Central memory CD8-positive, alpha-beta T cell (primary cell): Measurements from ENCODE around the gene TRIM72.
"Not testable (repeated sequence)": the region's sequence is repeated elsewhere in the genome, so short reads cannot be mapped to it uniquely, and the experiment has no call there.

Experiments used
- ATAC-seq: fragments of 150-1000 bp; cut with Tn5 transposase; replicated peaks from 2 replicates; pipeline ENCODE4 v1.10.0; 2022; ENCODE audit warnings: mild to moderate bottlenecking, moderate FRiP score, moderate number of reproducible peaks; ENCODE audit not compliant: poor library complexity, severe bottlenecking; ENCODE audit errors: extremely low read depth
- DNase-seq, 2 donors: peaks; one replicate each; pipeline ENCODE4 v3.0.0; 2021; ENCODE audit warnings: low spot score in 2 of 2
- H3K27ac Mint-ChIP-seq: one replicate; pipeline ENCODE4 v1.8.0; 2022; ENCODE audit warnings: low read depth, mild to moderate bottlenecking, moderate library complexity, mixed read lengths
- H3K27me3 Mint-ChIP-seq: one replicate; pipeline ENCODE4 v1.8.0; 2022; ENCODE audit warnings: mixed read lengths
- H3K36me3 Mint-ChIP-seq: one replicate; pipeline ENCODE4 v1.8.0; 2022; ENCODE audit warnings: mild to moderate bottlenecking, moderate library complexity, mixed read lengths; ENCODE audit not compliant: insufficient read depth
- H3K4me1 Mint-ChIP-seq: one replicate; pipeline ENCODE4 v1.8.0; 2022; ENCODE audit warnings: mixed read lengths
- H3K4me3 Mint-ChIP-seq: one replicate; pipeline ENCODE4 v1.8.0; 2022; ENCODE audit warnings: mild to moderate bottlenecking, moderate library complexity, mixed read lengths
- H3K9me3 Mint-ChIP-seq: one replicate; pipeline ENCODE4 v1.8.0; 2022; ENCODE audit warnings: mixed read lengths

TRIM72 gene

GRCh38 chr16:31228206-31228605 is 14.3 kb downstream of the TRIM72 start:
- ATAC-seq (no peak), DNase-seq (no peak)
- Mint-ChIP-seq H3K27me3 (no peaks in the 10 kb centered on the region), H3K4me3 (no peak overlapping the region), H3K9me3 (no peaks in the 10 kb centered on the region), H3K4me1 (no peaks in the 10 kb centered on the region), H3K36me3 (no peaks in the 10 kb centered on the region), H3K27ac (no peak overlapping the region)

GRCh38 chr16:31229501-31229900 is 15.6 kb downstream of the TRIM72 start:
- Mint-ChIP-seq H3K4me1 (no peaks in the 10 kb centered on the region), H3K9me3 (no peaks in the 10 kb centered on the region), H3K27ac (no peak overlapping the region)

DNA sequence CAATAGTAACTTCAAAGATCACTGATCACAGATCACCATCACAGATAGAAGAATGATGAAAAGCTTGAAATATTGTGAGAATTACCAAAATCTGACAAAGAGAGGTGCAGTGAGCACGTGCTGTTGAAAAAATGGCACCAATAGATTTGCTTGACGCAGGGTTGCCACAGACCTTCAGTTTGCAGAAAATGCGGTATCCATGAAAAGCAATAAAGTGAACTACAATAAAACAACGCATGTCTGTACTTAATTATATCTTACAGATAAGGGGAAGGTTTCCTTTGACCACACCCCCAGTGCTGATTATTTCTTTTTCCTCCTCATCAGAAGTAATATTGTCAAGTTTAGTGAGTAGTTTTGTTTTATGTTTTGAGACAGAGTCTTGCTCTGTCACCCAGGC is 24.1 kb downstream of the TRIM72 start:
- DNase-seq (no peak), ATAC-seq (no peak)
- Mint-ChIP-seq H3K27me3 (no peaks in the 10 kb centered on the region), H3K4me1 (no peaks in the 10 kb centered on the region), H3K4me3 (no peak overlapping the region), H3K36me3 (no peaks in the 10 kb centered on the region), H3K9me3 (no peaks in the 10 kb centered on the region), H3K27ac (no peak overlapping the region)

More at GRCh38 chr16:31229501-31229900, 15.6 kb downstream of the TRIM72 start:
- Mint-ChIP-seq H3K4me3 (no peak overlapping the region), H3K27me3 (no peaks in the 10 kb centered on the region), H3K36me3 (no peaks in the 10 kb centered on the region)
- DNase-seq (no peak), ATAC-seq (no peak)

GRCh38 chr16:31242206-31242605 is 28.3 kb downstream of the TRIM72 start:
- Mint-ChIP-seq H3K27me3 (no peaks in the 10 kb centered on the region), H3K4me3 (no peak overlapping the region), H3K36me3 (no peaks in the 10 kb centered on the region), H3K27ac (no peak overlapping the region), H3K4me1 (no peaks in the 10 kb centered on the region), H3K9me3 (no peaks in the 10 kb centered on the region)
- ATAC-seq = no peak
- DNase-seq = no peak

DNA sequence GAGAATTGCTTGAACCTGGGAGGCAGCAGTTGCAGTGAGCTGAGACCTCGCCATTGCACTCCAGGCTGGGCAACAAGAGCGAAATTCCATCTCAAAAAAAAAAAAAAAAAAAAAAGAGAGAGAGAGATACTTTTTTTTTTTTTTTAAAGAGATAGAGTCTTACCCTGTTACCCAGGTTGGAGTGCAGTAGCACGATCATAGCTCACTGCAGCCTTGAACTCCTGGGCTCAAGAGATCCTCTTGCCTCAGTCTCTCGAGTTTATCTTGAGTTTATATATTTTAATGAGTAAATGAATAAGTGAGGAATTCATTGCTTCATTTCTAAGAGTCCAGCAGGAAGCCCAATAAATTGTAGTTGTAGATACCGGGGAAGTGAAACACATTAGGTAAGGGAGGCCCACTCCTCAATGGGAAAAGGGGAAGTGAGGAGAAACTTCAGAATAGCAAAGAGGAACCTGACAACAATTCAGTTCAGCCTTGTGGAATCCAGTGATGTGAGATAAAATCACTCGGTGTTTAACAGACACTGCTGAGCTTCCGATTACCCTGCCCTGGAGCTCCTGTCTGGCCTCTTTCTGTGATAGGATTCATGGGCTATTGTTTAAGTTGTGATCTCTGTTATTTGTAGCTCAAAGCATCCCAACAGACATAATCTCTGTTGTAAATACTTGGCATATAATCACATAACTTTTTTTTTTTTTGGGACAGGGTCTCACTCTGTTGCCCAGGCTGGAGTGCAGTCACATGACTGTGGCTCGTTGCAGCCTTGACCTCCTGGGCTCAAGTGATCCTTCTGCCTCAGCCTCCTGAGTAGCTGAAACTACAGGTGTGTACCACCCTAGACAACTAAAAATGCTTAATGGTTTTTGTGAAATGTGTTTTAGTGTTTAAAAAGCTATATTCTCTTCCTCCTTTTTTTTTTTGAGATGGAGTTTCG is 30.1 kb downstream of the TRIM72 start:
- H3K9me3 Mint-ChIP-seq = no peaks in the 10 kb centered on the region
- no peak overlapping the region for H3K27ac Mint-ChIP-seq
- no peaks in the 10 kb centered on the region for H3K36me3 Mint-ChIP-seq
- no peaks in the 10 kb centered on the region for H3K27me3 Mint-ChIP-seq
- H3K4me1 Mint-ChIP-seq = no peaks in the 10 kb centered on the region
- no peak for DNase-seq
- ATAC-seq = peak; percentile 36
- no peak overlapping the region for H3K4me3 Mint-ChIP-seq

- not testable (repeated sequence) for H3K9me3 Mint-ChIP-seq, DNase-seq, H3K36me3 Mint-ChIP-seq, H3K27ac Mint-ChIP-seq, H3K4me1 Mint-ChIP-seq, H3K4me3 Mint-ChIP-seq, ATAC-seq, H3K27me3 Mint-ChIP-seq
Measured at GRCh38 chr16:31245598-31245997, 31.7 kb downstream of the TRIM72 start.

DNA sequence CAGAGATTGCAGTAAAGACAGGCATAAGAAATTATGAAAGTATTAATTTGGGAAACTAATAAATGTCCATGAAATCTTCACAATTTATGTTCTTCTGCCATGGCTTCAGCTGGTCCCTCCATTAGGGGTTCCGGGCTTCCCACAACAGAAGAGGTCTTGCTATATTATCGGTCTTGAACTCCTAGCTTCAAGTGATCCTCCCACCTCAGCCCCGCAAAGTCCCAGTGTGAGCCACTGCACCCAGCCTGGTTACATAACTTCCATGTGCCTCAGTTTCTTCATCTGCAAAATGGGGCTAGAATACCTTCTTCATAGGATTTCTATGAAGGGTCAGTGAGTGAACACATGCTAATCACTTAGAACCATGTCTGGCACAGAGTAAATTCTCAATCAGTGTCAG is 32.4 kb downstream of the TRIM72 start:
- no peaks in the 10 kb centered on the region for H3K27me3 Mint-ChIP-seq
- H3K36me3 Mint-ChIP-seq = no peaks in the 10 kb centered on the region
- H3K4me1 Mint-ChIP-seq = no peaks in the 10 kb centered on the region
- H3K27ac Mint-ChIP-seq = no peak overlapping the region
- H3K4me3 Mint-ChIP-seq = no peak overlapping the region
- ATAC-seq (no peak), DNase-seq (no peak)
- no peaks in the 10 kb centered on the region for H3K9me3 Mint-ChIP-seq

DNA sequence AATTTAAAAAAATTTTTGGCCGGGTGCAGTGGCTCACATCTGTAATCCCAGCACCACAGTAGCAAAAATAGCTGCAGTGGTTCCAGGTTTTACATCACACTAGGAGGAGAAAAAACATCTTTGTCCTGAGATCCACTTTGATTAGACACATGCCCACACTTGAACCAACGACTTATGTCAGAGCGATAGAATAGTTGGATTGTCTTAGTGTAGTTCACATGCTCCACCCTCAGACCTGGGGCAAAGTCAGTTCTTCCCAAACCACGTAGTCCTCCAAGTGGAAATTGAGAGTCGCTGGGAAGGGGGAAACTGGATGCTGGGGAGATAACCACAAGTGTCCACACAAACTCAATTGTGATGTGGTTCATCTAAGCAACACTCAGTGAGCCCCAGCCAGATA is 34.4 kb downstream of the TRIM72 start:
- Mint-ChIP-seq H3K4me3 (no peak overlapping the region), H3K36me3 (no peaks in the 10 kb centered on the region), H3K27me3 (no peaks in the 10 kb centered on the region), H3K27ac (no peak overlapping the region), H3K4me1 (peaks cover 2% of the 10 kb centered on the region), H3K9me3 (no peaks in the 10 kb centered on the region)
- DNase-seq (no peak), ATAC-seq (no peak)

- Mint-ChIP-seq H3K9me3 (no peaks in the 10 kb centered on the region), H3K27me3 (no peaks in the 10 kb centered on the region), H3K27ac (no peak overlapping the region), H3K36me3 (no peaks in the 10 kb centered on the region), H3K4me3 (no peak overlapping the region), H3K4me1 (peaks cover 10% of the 10 kb centered on the region)
- ATAC-seq = no peak
- no peak for DNase-seq
Measured at GRCh38 chr16:31250782-31251384, 37.0 kb downstream of the TRIM72 start.

GRCh38 chr16:31251435-31251834 is 37.5 kb downstream of the TRIM72 start:
- no peaks in the 10 kb centered on the region for H3K36me3 Mint-ChIP-seq

GRCh38 chr16:31253642-31254045 is 39.7 kb downstream of the TRIM72 start:
- ATAC-seq (no peak), DNase-seq (no peak)
- no peaks in the 10 kb centered on the region for H3K27me3 Mint-ChIP-seq
- H3K36me3 Mint-ChIP-seq = no peaks in the 10 kb centered on the region
- H3K4me1 Mint-ChIP-seq = peaks cover 10% of the 10 kb centered on the region
- H3K9me3 Mint-ChIP-seq = no peaks in the 10 kb centered on the region
- H3K27ac Mint-ChIP-seq = peak overlapping the region; percentile 44
- no peak overlapping the region for H3K4me3 Mint-ChIP-seq

More at GRCh38 chr16:31251435-31251834, 37.5 kb downstream of the TRIM72 start:
- Mint-ChIP-seq H3K4me3 (no peak overlapping the region), H3K9me3 (no peaks in the 10 kb centered on the region), H3K4me1 (peaks cover 10% of the 10 kb centered on the region), H3K27ac (no peak overlapping the region), H3K27me3 (no peaks in the 10 kb centered on the region)
- DNase-seq (no peak), ATAC-seq (no peak)

GRCh38 chr16:31256466-31256865 is 42.5 kb downstream of the TRIM72 start:
- ATAC-seq (no peak), DNase-seq (no peak)
- Mint-ChIP-seq H3K27me3 (no peaks in the 10 kb centered on the region), H3K4me1 (peaks cover 27% of the 10 kb centered on the region), H3K36me3 (no peaks in the 10 kb centered on the region), H3K4me3 (no peak overlapping the region), H3K27ac (no peak overlapping the region), H3K9me3 (no peaks in the 10 kb centered on the region)

- Mint-ChIP-seq H3K4me1 (peaks cover 35% of the 10 kb centered on the region), H3K27me3 (no peaks in the 10 kb centered on the region), H3K4me3 (no peak overlapping the region), H3K27ac (no peak overlapping the region), H3K9me3 (no peaks in the 10 kb centered on the region), H3K36me3 (no peaks in the 10 kb centered on the region)
- DNase-seq (no peak), ATAC-seq (no peak)
Measured at GRCh38 chr16:31258366-31258765, 44.4 kb downstream of the TRIM72 start.
